Measurements from ENCODE around the gene PDSS2. TPM values are rescaled to one million over a fixed set of nuclear protein-coding genes. Genes with fewer than 3 reads are reported as not detected.

PDSS2 gene
- total RNA-seq (10 to 100 TPM; 11.4 to 12.3 TPM), total RNA-seq (10.5 to 15.7 reads per million in 2 donors)

- no peaks in the 10 kb centered on the region for H3K9me3 ChIP-seq (ENCODE audit: control insufficient read depth, low read length, poor library complexity, severe bottlenecking)
- ATAC-seq (peak; percentile 99), DNase-seq (peak; percentile 88 to 93 (median 89))
- Mint-ChIP-seq H3K36me3 (ENCODE audit: low read depth) (peaks cover 2% of the 10 kb centered on the region), H3K4me3 (peak within 1 kb of the TSS; percentile 97), H3K4me1 (peaks cover 25% of the 10 kb centered on the region), H3K27me3 (no peaks in the 10 kb centered on the region), H3K27ac (peak within 1 kb of the TSS; percentile 97)
Observed at GRCh38 chr6:107459283-107460082, at the start of gene PDSS2. Gene PDSS2, minus strand, starts transcription at chr6:107459564. Its CDS starts 279 bp downstream, at chr6:107459285.

GRCh38 chr6:107506145-107506544, 46.8 kb upstream of the PDSS2 start:
- DNase-seq (no peak), ATAC-seq (no peak)
- no peak overlapping the region for H3K4me3 Mint-ChIP-seq
- H3K36me3 Mint-ChIP-seq (ENCODE audit: low read depth), result no peaks in the 10 kb centered on the region
- no peak overlapping the region for H3K27ac Mint-ChIP-seq
- H3K9me3 ChIP-seq (ENCODE audit: control insufficient read depth, low read length, poor library complexity, severe bottlenecking), result no peaks in the 10 kb centered on the region
- H3K4me1 Mint-ChIP-seq, result no peaks in the 10 kb centered on the region
- peaks cover 48% of the 10 kb centered on the region for H3K27me3 Mint-ChIP-seq

DNA sequence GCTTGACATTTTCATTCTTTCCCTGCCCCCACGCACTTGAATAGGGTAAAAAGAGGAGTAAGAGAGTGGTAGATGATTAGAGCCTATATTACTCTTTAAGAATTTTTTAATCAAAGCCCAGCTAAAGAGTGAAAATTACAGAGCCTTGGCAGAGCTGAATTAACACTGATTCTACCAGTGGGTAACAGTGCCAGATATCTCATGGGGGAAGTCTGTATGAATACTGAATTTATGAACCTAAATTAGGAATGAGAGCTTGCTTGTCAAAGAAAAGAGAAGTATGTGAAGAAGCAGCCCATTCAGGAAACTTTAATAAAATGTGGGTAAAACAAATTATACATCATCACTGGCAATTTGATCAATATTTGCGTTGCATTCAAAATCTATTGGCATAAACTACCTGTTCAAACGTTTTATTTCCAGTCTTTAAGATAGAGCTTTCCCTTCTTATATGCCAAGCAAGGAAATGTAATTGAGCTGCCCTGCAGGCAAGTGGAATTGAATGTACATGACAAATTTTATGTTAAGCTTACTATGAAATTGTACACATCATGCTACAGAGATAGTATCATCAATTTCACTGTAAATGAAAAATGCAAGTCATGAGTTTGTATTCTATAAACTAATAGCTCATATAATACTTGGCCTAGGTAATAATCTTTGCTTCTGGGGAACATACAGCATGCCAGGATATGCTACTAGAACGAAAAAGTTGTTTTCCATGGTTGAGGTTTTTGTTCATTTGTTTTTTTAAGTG, 45.1 kb upstream of the PDSS2 start:
- no peak overlapping the region for H3K27ac Mint-ChIP-seq
- ATAC-seq, result no peak
- H3K36me3 Mint-ChIP-seq (ENCODE audit: low read depth), result no peaks in the 10 kb centered on the region
- peaks cover 44% of the 10 kb centered on the region for H3K27me3 Mint-ChIP-seq
- H3K4me3 Mint-ChIP-seq, result no peak overlapping the region
- no peak for DNase-seq
- H3K4me1 Mint-ChIP-seq, result no peaks in the 10 kb centered on the region
- no peaks in the 10 kb centered on the region for H3K9me3 ChIP-seq (ENCODE audit: control insufficient read depth, low read length, poor library complexity, severe bottlenecking)

- H3K9me3 ChIP-seq (ENCODE audit: control insufficient read depth, low read length, poor library complexity, severe bottlenecking), result no peaks in the 10 kb centered on the region
- Mint-ChIP-seq H3K4me3 (no peak overlapping the region), H3K27ac (no peak overlapping the region), H3K27me3 (peaks cover 24% of the 10 kb centered on the region), H3K36me3 (ENCODE audit: low read depth) (no peaks in the 10 kb centered on the region), H3K4me1 (peaks cover 2% of the 10 kb centered on the region)
- DNase-seq (no peak), ATAC-seq (no peak)
Observed at GRCh38 chr6:107496892-107497684, 37.7 kb upstream of the PDSS2 start.

- Mint-ChIP-seq H3K27me3 (peaks cover 23% of the 10 kb centered on the region), H3K4me3 (no peak overlapping the region), H3K36me3 (ENCODE audit: low read depth) (no peaks in the 10 kb centered on the region), H3K27ac (no peak overlapping the region), H3K4me1 (peaks cover 5% of the 10 kb centered on the region)
- no peaks in the 10 kb centered on the region for H3K9me3 ChIP-seq (ENCODE audit: control insufficient read depth, low read length, poor library complexity, severe bottlenecking)
- DNase-seq, result no peak
- ATAC-seq, result no peak
Observed at GRCh38 chr6:107495971-107496370, 36.6 kb upstream of the PDSS2 start.

- ATAC-seq (no peak), DNase-seq (no peak)
- Mint-ChIP-seq H3K4me3 (no peak overlapping the region), H3K27ac (no peak overlapping the region), H3K36me3 (ENCODE audit: low read depth) (no peaks in the 10 kb centered on the region), H3K4me1 (peaks cover 7% of the 10 kb centered on the region), H3K27me3 (peaks cover 27% of the 10 kb centered on the region)
- H3K9me3 ChIP-seq (ENCODE audit: control insufficient read depth, low read length, poor library complexity, severe bottlenecking), result no peaks in the 10 kb centered on the region
Observed at GRCh38 chr6:107495196-107495643, 35.9 kb upstream of the PDSS2 start.

DNA sequence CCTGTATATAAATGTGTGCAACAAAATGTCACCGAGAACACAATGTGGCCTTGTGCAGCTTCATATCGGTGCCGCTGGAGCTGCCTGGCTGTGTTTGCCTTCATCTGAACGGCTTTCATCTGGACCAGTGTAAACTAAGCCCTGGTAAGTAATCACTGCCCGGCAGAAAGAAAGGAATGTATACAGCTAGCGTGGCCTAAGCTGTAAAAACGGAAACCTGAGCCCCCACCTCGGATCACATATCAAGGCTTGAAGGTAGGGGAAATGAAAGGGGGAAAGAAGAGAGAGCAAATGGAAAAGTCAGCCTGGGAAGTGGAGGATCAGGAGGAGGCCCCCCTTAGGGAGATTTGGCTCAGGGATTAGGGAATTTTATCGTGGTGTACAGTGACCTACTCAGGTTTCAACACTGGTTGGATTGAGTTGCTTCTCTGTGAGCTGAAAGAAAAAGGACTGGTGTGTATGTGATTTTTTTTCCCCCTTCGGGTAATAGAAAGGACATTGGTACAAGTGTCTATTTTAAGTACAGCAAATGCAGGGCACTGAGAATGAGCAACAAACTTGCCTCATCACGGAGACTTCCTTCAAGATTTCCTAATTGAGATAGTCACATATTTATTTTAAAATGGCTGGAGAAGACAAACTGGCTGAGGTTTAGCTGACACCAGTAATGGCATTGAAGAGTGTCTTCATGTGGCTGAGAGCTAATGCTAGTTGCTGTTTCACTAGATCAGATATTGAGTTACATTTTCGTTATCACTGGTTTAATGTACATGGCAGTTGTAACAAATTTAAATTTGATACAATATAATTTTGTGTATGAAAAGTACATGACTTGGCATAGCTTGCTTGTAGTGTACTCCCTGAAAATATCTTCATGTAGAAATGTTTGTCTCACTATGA, 34.0 kb upstream of the PDSS2 start:
- Mint-ChIP-seq H3K27ac (no peak overlapping the region), H3K4me3 (no peak overlapping the region), H3K27me3 (peaks cover 27% of the 10 kb centered on the region), H3K36me3 (ENCODE audit: low read depth) (peaks cover 6% of the 10 kb centered on the region), H3K4me1 (peaks cover 14% of the 10 kb centered on the region)
- ATAC-seq (no peak), DNase-seq (no peak)
- H3K9me3 ChIP-seq (ENCODE audit: control insufficient read depth, low read length, poor library complexity, severe bottlenecking), result no peaks in the 10 kb centered on the region

GRCh38 chr6:107491760-107492660, 32.6 kb upstream of the PDSS2 start:
- H3K4me3 Mint-ChIP-seq, result peak overlapping the region; percentile 99
- H3K27me3 Mint-ChIP-seq, result peaks cover 36% of the 10 kb centered on the region
- peaks cover 6% of the 10 kb centered on the region for H3K36me3 Mint-ChIP-seq (ENCODE audit: low read depth)
- DNase-seq (no peak), ATAC-seq (no peak)
- H3K9me3 ChIP-seq (ENCODE audit: control insufficient read depth, low read length, poor library complexity, severe bottlenecking), result no peaks in the 10 kb centered on the region
- peaks cover 20% of the 10 kb centered on the region for H3K4me1 Mint-ChIP-seq
- H3K27ac Mint-ChIP-seq, result no peak overlapping the region

DNA sequence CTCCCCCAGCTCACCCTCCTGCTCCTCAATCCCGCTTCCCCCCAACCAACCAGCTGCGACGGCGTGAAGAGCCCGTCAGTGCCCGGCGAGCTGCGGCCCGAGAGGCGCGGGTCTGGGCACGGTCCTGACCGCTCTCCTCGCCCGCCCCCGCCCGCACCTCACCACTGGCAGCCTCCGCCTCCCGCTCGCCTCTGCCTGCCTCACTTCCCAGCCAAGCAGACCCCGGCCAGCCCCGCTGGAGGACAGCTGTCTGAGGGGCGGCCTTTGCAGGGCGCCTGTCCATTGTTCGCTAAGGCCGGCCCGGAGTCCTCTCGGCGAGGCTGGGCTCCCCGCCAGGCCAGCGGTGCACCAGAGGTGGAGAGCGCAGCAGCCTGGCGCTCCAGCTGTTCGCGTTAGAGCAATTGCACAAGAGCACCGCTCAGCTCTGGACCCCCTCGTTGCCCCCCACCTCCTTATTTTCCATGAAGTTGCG, 31.8 kb upstream of the PDSS2 start:
- H3K9me3 ChIP-seq (ENCODE audit: control insufficient read depth, low read length, poor library complexity, severe bottlenecking), result no peaks in the 10 kb centered on the region
- Mint-ChIP-seq H3K4me1 (peaks cover 23% of the 10 kb centered on the region), H3K27ac (no peak overlapping the region), H3K4me3 (peak overlapping the region; percentile 99), H3K36me3 (ENCODE audit: low read depth) (peaks cover 9% of the 10 kb centered on the region), H3K27me3 (peaks cover 44% of the 10 kb centered on the region)
- ATAC-seq (no peak), DNase-seq (peak in 1 of 3 donors; percentile 11)

DNA sequence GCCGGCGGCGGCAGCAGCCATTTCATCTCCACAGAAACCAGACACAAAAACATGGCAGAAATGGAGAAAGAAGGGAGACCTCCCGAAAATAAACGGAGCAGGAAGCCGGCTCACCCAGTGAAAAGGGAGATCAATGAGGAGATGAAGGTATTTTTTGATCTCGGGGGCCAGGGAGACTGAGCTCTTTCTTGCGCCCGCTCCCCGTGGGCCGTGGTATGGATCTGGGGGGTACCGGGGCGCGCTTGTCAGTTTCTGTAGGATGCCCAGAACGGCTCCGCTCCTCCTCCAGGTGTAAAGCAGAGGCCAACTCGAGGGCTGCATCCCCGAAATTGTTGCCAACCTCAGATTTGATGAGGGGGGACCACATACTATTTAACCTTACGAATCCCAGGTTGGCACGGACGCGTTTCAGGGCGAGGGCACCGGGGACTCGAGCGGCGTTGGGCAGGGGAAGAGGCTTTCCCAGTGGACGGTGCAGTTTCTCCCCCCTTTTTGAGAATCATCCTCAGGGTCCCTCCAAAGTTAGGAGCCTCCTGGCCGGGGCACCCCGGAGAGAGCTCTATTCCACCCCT, 31.3 kb upstream of the PDSS2 start:
- Mint-ChIP-seq H3K4me1 (peaks cover 23% of the 10 kb centered on the region), H3K4me3 (peak overlapping the region; percentile 99), H3K27me3 (peaks cover 47% of the 10 kb centered on the region), H3K36me3 (ENCODE audit: low read depth) (peaks cover 9% of the 10 kb centered on the region), H3K27ac (no peak overlapping the region)
- no peaks in the 10 kb centered on the region for H3K9me3 ChIP-seq (ENCODE audit: control insufficient read depth, low read length, poor library complexity, severe bottlenecking)
- no peak for DNase-seq
- ATAC-seq, result peak; percentile 30
